ENCODE measurements around the gene PCNA. TPM values are rescaled to one million over a fixed set of nuclear protein-coding genes. Genes with fewer than 3 reads are reported as not detected.

The PCNA gene
- total RNA-seq, 1 donor from 2014 or later, result 323 TPM

DNA sequence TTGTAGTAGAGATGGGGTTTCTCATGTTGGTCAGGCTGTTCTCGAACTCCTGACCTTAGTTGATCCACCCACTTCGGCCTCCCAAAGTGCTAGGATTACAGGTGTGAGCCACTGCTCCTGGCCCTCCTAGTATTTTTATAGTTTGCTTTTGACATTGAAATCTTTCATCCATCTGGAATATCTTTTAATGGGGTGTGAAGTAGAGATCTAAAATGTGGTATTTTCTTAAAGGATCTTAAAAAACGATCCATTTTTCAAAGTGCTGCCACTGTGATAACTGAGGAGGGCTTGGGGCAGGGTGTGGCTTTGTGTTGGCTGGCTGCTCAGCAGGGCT is 30.1 kb upstream of the PCNA start:
- Histone ChIP-seq H2AFZ (replicated peaks) (no peak overlapping the region), H3K79me2 (ENCODE audit: low read depth) (peaks cover 84% of the 10 kb centered on the region), H3K9ac (no peak overlapping the region), H3K9me3 (ENCODE audit: low read depth) (no peaks in the 10 kb centered on the region), H3K36me3 (no peaks in the 10 kb centered on the region), H3K4me1 (no peaks in the 10 kb centered on the region), H3K27ac (no peak overlapping the region), H3K27me3 (no peaks in the 10 kb centered on the region), H4K20me1 (ENCODE audit: low read depth) (peaks cover 60% of the 10 kb centered on the region), H3F3A (ENCODE audit: low read depth) (no peaks in the 10 kb centered on the region), H3K4me2 (no peak overlapping the region), H3K4me3 (no peak overlapping the region)
- Mint-ChIP-seq H3K27me3 (ENCODE audit: insufficient read depth, low read depth) (peaks cover 2% of the 10 kb centered on the region), H3K36me3 (peaks cover 3% of the 10 kb centered on the region), H3K4me1 (no peaks in the 10 kb centered on the region), H3K27ac (no peak overlapping the region), H3K4me3 (no peak overlapping the region), H3K9me3 (no peaks in the 10 kb centered on the region)
- TF ChIP-seq, protein P1, sequence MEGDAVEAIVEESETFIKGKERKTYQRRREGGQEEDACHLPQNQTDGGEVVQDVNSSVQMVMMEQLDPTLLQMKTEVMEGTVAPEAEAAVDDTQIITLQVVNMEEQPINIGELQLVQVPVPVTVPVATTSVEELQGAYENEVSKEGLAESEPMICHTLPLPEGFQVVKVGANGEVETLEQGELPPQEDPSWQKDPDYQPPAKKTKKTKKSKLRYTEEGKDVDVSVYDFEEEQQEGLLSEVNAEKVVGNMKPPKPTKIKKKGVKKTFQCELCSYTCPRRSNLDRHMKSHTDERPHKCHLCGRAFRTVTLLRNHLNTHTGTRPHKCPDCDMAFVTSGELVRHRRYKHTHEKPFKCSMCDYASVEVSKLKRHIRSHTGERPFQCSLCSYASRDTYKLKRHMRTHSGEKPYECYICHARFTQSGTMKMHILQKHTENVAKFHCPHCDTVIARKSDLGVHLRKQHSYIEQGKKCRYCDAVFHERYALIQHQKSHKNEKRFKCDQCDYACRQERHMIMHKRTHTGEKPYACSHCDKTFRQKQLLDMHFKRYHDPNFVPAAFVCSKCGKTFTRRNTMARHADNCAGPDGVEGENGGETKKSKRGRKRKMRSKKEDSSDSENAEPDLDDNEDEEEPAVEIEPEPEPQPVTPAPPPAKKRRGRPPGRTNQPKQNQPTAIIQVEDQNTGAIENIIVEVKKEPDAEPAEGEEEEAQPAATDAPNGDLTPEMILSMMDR (IDR thresholded peaks at IDR 0.05), result no peak
- TF ChIP-seq EZH2phosphoT487 (IDR thresholded peaks at IDR 0.05) (no peak), EZH2 (IDR thresholded peaks at IDR 0.05) (no peak)
- DNase-seq (ENCODE audit: low spot score), result no peak

DNA sequence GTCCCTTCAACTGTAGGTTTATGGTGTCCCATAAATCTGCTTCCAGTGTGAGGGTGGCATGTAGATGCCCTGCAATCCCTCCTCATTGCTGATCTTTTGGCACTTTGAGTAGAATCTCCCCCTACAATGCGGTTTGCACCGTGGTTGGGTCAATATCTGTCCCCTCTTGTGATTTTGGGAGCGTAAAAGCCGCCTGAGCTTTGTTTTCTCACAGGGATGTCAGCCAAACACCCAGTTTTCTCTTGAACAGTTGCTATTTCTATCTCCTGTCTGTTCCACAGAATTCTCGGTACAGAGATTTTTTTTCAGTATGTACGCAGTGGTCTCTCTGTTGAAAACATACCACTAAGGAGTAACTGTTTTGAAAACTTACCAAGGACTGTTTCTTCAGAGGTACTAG is 28.8 kb upstream of the PCNA start:
- Mint-ChIP-seq H3K36me3 (peaks cover 3% of the 10 kb centered on the region), H3K27me3 (ENCODE audit: insufficient read depth, low read depth) (peaks cover 5% of the 10 kb centered on the region), H3K4me1 (no peaks in the 10 kb centered on the region), H3K27ac (no peak overlapping the region), H3K4me3 (no peak overlapping the region), H3K9me3 (no peaks in the 10 kb centered on the region)
- Histone ChIP-seq H3K27me3 (no peaks in the 10 kb centered on the region), H3K4me3 (no peak overlapping the region), H3K27ac (no peak overlapping the region), H4K20me1 (ENCODE audit: low read depth) (peaks cover 52% of the 10 kb centered on the region), H2AFZ (replicated peaks) (no peak overlapping the region), H3K9me3 (ENCODE audit: low read depth) (no peaks in the 10 kb centered on the region), H3K79me2 (ENCODE audit: low read depth) (peaks cover 87% of the 10 kb centered on the region), H3K36me3 (no peaks in the 10 kb centered on the region), H3K9ac (no peak overlapping the region), H3K4me1 (no peaks in the 10 kb centered on the region), H3K4me2 (no peak overlapping the region), H3F3A (ENCODE audit: low read depth) (no peaks in the 10 kb centered on the region)
- no peak for TF ChIP-seq EZH2phosphoT487 (IDR thresholded peaks at IDR 0.05)
- TF ChIP-seq, protein P1 (IDR thresholded peaks at IDR 0.05), result no peak
- TF ChIP-seq EZH2 (IDR thresholded peaks at IDR 0.05), result no peak
- no peak for DNase-seq (ENCODE audit: low spot score)

DNA sequence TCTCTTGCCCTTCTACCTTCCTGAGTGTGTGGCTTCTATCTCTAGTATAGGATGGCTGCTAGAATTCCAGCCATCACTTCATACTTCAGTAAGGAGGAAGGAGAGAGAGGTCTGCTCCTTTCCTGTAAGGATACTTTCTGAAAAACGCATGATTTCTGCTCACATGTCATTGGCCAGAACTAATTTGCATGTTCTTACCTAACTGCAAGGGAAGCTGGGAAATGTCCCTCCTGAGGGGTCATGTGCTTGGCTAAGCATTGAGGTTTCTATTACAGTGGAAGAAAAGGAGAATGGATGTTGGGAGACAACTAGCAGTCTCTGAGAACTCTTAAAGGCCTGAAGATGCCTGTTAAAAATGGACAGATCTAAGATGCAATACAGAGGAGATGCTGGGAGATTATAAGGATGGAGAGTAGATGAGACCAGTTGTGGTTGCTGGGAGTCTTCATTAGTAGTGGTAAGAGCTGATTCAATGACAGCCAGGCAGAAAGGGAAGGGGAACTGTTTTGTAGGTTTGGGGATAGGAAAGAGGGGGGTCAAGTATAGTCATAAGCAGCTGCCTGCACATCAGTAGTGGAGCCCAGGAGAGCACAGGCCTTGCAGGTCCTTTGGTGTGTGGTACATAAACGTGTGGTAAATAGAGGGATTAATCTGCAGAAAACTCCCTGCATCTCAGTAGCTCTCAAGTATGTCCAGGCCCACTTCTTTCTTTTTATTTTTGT is 27.3 kb upstream of the PCNA start:
- H3K4me3 ChIP-seq, result no peak overlapping the region
- DNase-seq (ENCODE audit: low spot score), result no peak
- H3K27ac ChIP-seq, result no peak overlapping the region
- no peaks in the 10 kb centered on the region for H3K4me1 ChIP-seq
- H3K36me3 ChIP-seq, result no peaks in the 10 kb centered on the region
- Mint-ChIP-seq H3K4me3 (no peak overlapping the region), H3K36me3 (peaks cover 3% of the 10 kb centered on the region), H3K4me1 (no peaks in the 10 kb centered on the region), H3K9me3 (no peaks in the 10 kb centered on the region), H3K27ac (no peak overlapping the region), H3K27me3 (ENCODE audit: insufficient read depth, low read depth) (peaks cover 3% of the 10 kb centered on the region)
- H2AFZ ChIP-seq (replicated peaks), result no peak overlapping the region
- no peak overlapping the region for H3K4me2 ChIP-seq
- TF ChIP-seq EZH2 (IDR thresholded peaks at IDR 0.05) (no peak), EZH2phosphoT487 (IDR thresholded peaks at IDR 0.05) (no peak)
- TF ChIP-seq, protein P1 (IDR thresholded peaks at IDR 0.05), result no peak
- no peaks in the 10 kb centered on the region for H3F3A ChIP-seq (ENCODE audit: low read depth)
- no peak overlapping the region for H3K9ac ChIP-seq
- H3K9me3 ChIP-seq (ENCODE audit: low read depth), result no peaks in the 10 kb centered on the region
- H3K79me2 ChIP-seq (ENCODE audit: low read depth), result peaks cover 96% of the 10 kb centered on the region
- peaks cover 52% of the 10 kb centered on the region for H4K20me1 ChIP-seq (ENCODE audit: low read depth)
- no peaks in the 10 kb centered on the region for H3K27me3 ChIP-seq
